GM04504 (cell line): ENCODE data around the gene FAM9C.
"Not testable (repeated sequence)": the region's sequence is repeated elsewhere in the genome, so short reads cannot be mapped to it uniquely, and the experiment has no call there.

Experiments used
- DNase-seq: peaks from one replicate; pipeline ENCODE4 v3.0.0-alpha.2; 2012; ENCODE audit warnings: low read depth

FAM9C gene

DNA sequence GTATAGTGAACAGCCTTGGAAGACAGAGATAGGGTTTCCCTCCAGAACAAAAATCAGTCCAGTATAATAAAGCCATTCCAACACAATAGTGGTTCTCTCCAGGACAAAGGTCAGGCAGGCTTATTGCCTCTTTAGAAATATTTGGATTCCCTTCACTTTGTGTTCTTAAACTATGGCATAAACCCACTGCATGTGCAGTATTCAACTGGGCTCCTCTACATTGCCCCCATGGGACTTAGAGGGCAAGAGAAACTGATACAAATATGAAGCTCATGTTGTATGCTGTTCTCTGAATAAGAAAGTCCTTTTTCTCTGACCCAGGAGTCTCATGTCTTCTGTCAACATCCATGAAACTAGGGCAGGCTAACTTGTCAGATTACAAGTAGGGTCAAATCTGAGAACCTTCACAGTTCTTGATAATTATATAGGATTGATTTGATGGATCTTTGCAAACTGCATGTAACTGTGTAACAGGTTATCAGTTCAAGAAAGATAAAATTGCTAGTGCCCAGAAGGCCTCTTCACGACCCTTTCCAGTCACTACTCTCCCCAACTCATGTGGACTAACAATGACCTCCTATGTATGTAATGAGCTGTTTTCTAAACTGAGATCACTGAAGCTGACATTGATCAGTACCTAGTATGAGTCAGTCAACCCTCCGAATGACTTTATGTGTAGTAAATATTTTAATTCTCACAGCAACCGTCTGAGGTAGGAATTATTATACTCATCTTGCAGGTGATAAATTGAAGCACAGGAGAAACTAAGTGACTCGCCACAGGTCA lies 31.9 kb upstream of the FAM9C start:
- DNase-seq = no peak

DNA sequence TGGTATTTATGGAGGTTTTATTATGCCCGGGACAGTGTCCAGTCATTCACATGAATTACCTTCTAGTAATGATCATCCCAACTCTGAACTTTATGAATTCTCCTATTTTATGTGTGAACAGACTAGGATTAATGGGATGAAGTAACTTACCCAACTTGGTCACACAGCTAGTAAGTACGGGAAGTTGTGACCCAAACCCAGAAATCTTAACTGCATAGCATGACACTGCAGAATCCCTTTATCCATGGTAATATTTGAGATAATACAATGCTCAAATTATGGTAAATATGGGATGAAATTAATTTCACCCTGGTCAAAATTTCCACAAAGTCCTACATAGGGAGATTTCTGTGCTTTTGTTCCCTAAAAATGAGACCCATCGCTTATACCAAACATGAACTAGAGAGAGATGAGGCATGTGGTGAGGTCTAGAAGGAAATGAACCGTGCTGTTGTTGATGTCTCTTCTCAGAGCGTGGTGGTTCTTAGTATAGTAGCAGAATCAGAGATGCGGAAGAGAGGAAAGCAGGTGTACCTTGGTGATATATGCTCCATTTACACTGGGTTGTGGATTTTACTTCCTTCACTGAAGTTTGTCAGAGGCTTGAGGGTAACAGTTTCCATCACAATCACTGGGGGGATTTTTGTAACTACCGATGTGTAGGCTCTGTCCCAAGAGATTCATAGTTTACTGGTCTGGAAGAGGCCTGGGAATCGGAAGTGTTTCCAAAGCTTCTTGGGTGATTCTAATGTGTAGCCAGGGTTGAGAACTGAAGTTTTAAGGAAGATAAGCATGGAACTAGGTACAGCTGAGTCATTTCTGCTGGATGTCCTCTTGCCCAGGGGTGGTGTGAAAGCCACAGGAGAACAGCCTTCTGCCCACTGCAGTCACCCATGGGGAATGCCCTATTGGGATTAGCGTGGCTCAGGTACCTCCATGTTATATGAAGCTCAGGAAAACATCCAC lies 30.2 kb upstream of the FAM9C start:
- no peak for DNase-seq

DNA sequence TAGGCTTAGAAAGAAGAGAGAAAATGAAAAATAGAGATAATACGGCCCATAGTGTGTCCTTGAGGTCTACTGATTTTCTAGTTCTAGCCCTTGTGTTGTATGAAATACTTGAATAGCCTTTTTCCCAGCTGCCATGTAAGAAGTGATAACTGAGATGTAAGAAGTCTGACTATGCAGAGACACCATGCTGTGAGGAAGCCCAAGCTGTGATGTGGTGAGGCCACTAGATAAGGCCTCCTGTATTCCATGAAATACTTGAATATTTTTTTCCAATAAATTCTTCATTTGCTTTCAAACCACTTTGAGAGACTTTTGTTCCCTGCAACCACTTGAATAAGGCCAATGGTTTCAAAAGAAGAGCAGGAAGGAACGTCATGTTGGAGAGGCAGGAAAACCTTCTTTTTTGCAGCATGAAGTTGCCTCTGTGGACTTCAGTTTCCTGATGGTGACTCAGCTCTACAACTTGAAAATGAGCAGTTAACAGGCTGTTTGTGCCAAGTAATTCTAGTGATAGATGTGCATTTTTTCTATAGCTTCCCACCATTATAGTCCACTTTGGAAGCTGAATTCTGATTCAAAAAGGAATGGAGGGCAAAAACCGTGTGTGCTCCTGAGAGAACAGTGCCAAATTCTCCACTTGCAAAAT lies 25.5 kb upstream of the FAM9C start:
- DNase-seq = no peak

DNA sequence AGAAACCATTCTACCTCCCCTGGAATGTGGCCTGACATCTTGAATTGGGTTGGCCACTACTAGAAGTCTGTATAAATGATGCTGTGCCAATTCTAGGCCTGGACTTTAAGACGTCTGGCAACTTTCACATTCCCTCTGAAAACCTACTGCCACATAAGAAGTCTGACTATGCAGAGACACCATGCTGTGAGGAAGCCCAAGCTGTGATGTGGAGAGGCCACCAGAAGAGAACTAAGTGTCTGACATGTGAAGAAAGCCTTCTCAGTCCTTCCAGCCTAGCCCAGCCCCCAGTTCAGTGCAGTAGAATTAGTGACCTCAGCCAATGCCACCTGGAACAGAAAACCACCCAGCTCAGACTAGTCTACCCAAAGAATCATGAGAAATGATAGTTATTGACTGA lies 24.2 kb upstream of the FAM9C start:
- DNase-seq = no peak

DNA sequence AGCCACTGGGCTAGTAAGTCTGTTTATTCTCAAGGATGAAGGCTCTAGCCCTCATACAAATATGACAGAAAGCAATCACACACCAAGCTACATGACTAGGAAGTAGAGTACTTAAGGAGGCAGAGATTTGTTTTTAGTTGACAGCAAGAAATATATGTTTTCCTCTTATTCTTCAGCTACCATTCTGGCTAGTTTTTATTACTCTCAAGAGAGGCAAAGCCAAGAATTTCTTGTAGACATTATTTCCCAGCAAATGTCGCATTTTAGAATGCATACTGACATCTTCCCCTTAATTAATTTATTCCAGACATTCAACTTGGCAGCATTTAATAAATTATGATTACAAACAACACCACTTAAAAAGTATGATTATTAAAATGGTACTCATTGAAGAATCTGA lies 23.4 kb upstream of the FAM9C start:
- no peak for DNase-seq

DNA sequence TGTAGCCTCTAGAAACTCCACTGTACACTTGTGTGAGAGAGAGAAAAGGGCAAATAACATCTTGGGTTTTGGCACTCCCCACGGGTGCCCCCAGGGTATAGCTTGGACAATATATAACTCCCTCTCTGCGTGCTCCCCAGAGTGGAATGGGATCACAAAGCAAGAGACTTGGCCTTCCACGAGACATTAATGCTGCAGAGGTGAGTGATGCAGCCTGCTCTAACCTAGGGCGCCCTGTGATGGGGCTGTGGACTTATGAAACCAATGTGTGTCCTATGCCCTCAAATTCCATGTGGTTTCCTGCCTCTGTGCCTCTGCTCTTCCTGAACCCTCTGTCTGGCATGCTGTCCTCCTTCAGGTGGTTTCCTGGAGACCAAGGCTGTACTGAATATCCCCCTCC lies 22.0 kb upstream of the FAM9C start:
- no peak for DNase-seq

DNA sequence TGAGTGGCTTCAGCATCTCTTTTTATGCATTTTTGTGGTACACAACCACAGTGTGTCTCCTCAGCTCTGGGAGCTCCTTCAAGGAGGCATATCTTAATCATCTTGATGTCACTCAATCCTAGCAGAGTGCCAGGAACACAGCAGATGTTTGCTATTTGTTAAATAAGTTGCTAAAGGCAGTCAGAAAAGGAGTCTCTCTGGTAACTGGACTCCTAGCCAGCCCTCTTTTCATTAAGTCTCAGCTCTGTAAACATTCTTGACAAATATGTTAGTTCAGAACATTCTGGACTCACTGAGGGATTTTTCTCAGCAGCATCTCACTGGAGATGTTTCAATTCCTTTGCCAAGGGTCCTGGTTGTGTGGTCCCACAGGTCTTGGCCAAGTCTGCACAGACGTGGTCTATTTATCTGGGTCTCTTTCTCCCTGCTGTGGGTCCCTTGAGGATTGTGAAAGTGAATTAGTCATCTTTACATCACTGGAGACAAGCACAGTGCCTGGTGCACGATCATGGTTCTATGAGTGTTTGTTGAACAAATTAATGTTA lies 20.3 kb upstream of the FAM9C start:
- peak; percentile 82 for DNase-seq

DNA sequence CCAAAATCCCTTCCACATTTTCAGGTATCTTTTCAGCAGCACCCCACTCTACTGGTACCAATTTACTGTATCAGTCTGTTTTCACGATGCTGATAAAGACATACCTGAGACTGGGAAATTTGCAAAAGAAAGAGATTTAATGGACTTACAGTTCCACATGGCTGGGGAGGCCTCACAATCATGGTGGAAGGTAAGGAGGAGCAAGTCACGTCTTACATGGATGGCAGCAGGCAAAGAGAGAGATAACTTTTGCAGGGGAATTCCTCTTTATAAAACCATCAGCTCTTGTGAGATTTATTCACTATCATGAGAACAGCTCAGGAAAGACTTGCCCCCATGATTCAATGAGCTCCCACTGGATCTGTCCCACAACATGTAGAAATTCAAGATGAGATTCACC lies 18.7 kb upstream of the FAM9C start:
- DNase-seq = not testable (repeated sequence)

DNA sequence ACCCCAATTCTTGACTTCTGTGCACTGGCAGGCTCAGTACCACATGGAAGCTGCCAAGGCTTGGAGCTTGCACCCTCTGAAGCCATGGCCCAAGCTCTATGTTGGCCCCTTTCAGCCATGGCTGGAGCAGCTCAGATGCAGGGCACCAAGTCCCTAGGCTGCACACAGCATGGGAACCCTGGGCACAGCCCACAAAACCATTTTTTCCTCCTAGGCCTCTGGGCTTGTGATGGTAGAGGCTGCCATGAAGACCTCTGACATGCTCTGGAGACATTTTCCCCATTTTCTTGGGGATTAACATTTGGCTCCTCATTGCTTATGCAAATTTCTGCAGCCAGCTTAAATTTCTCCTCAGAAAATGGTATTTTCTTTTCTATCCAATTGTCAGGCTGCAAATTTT lies 17.9 kb upstream of the FAM9C start:
- DNase-seq = not testable (repeated sequence)

DNA sequence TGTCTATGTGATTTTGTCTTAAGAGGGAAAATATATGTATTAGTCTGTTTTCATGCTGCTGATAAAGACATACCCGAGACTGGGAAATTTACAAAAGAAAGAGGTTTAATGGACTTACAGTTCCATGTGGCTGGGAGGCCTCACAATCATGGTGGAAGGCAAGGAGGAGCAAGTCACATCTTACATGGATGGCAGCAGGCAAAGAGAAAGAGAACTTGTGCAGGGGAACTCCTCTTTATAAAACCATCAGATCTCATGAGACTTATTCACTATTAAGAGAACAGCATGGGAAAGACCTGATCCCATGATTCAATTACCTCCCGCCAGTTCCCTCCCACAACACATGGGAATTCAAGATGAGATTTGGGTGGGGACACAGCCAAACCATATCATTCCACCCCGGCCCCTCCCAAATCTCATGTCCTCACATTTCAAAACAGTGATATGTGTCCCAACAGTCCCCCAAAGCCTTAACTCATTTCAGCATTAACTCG lies 16.8 kb upstream of the FAM9C start:
- not testable (repeated sequence) for DNase-seq

DNA sequence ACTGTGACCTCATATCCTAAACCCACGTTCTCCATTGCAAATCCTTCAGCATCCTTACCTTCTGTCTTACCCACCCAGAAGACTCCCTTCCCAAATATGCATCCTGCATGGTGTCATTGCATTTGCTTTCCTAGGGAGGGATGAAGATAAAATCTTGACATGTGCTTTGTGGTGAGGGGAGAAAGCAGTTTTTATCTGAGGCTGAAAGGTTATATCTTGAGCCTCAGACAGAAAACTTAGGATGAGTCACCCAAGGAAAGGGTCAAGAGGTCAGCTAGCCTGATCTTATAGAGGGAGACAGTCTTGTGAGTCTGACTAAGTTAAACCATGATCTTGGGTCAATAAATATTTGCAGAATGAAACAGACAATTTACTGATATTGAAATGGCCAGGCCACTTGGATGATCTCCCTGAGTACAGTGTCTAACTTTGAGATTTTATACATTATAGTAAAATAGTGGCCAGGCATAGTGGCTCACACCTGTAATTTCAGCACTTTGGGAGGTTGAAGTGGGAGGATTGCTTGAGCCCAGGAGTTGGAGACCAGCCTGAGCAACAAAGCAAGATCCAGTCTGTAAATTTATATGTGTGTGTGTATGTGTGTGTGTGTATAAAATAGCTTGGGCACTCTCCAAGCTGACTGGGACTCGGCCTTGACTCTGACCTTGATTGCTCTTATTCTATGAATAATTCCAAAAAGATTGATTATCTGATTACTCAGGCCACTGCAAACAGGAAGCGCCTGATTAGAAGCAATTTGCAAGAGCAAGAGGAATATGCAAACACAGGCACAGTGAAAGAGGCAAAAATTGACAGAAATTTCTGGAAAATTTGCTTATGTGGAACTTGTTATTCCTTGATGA lies 15.4 kb upstream of the FAM9C start:
- no peak for DNase-seq

DNA sequence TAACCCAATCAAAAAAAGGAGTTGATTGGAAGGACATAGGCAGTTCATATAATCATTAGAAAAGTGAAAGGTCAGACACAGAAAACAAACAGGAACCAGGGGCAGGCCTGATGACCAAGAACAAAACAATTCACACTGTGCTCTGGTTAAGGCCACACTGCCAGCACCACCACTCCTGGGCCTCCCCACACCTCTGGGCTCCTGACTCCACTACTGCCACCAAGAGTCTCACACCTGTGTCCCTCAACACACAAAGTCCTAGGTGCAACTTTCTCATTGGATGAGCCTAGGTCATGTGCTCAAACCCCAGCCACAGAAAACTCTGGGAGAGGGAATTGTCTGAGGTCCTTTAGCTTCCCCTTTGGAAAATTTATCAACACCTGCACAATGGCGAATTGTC lies 11.1 kb upstream of the FAM9C start:
- DNase-seq = no peak

DNA sequence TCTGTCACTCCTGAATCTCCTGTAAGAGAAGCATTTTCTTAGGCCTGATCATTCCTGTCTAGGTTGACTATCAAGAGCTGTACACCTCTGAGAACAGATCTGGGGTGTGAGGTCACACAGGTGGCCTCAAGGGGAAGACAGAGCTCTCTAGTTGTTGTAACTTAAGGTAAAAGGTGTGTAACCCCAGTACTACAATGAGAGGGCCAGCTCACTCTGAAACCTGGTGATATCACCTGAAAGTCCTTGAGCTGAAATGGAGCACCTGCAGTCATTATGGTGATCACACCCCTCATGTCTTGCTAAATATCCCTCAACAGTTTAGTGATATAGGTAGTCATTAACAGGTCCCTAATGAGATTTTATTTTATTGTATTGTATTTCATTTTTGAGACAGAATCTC lies 8.8 kb upstream of the FAM9C start:
- DNase-seq = no peak

DNA sequence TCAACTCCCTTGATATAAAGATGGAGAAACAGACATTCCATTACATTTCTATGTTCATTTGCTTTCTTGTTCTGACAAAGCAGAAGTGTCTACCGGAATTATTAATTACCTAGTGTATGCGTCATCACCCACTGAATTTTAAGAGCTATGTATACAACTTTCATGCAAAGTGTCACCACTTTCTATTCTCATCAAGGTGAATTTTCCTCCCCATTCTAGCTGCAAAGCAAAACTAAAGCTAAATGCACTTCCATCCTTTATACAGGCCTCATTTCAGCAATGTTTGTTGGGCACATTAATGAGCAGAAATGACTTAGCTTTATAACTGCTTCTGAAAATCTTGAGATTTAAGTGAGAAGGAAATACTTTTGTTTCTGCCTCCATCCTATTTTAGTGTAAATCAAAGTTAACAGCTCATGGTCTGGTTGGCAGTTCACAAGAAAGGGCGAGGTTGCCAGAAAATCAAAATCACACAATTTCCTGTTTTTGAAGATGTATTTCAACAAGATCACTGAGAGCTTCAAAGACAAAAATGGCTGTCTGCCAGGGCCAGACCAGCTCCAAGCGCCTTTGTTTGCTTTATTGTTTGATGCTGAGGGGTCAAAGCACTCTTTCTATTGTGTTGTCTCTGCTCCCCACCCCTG lies 7.2 kb upstream of the FAM9C start:
- DNase-seq = no peak

DNA sequence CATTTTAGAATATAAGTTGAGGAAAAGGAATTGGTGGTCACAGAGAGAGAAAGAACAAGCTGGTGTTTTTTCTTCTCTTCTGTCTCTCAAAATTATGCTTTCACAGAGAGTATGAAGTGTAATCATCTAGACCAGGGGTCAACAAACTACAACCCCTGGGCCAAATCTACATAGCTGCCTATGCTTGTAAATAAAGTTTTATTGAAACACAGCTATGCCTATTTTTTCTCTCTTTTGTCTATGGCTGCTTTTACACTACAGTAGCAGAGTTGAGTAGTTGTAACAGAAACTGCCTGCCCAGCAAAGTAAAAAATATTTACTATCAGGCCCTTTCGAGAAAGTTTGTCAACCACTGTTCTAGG lies 6.7 kb upstream of the FAM9C start:
- DNase-seq = no peak

DNA sequence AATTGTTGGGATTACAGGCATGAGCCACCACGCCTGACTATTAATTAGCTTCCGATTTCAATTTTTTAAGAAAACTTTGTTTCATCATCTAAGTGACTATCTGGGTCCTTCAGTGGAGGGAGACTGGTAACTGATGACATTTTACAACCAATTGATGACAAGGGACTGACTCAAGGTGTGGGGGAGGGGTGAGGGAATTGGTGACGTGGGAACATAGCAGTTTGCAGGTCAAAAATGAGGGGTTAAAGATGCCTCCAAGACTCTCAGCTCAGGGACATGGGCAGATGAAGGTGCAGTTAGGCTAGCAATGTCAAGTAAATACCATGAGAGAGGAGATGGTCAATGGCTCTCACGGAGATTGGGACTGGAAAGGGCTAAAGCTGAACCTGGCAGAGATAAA lies 5.7 kb upstream of the FAM9C start:
- DNase-seq = no peak

DNA sequence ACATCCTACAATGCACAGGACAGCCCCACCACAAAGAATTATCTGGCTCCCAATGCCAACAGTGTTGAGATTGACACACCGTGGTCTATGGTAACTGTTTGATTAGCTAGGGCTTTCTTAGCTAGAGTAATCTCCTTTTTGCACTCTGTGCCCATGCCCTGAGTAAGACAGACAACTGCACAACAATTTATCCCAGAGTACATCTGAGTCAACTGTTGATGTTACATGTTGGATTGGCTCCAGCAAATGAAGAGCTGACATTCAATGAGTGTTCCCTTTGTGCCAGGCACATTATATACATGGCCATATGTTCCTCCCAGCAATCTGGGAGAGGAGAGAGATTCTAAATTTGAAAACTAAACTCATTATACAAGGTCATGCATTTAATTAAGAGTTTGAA lies 3.9 kb upstream of the FAM9C start:
- no peak for DNase-seq

DNA sequence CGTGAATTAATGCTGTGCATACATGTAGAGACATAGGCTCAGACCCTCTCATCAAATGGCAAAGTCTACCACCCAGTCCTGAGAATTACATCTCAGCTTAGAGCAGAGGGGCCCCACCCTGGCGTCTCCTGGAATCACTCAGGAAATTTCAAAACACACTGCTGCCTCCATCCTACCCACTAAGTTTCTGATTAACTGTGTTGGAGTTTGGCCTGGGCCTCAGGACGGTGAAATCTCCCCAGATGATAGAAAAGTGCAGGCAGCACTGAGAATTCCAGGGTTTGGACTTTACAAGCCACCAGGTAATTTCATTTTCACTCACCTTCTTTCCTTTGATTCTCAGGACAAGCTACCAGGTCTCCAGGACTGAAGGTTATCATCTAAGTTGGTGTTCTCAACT lies 3.3 kb upstream of the FAM9C start:
- no peak for DNase-seq

DNA sequence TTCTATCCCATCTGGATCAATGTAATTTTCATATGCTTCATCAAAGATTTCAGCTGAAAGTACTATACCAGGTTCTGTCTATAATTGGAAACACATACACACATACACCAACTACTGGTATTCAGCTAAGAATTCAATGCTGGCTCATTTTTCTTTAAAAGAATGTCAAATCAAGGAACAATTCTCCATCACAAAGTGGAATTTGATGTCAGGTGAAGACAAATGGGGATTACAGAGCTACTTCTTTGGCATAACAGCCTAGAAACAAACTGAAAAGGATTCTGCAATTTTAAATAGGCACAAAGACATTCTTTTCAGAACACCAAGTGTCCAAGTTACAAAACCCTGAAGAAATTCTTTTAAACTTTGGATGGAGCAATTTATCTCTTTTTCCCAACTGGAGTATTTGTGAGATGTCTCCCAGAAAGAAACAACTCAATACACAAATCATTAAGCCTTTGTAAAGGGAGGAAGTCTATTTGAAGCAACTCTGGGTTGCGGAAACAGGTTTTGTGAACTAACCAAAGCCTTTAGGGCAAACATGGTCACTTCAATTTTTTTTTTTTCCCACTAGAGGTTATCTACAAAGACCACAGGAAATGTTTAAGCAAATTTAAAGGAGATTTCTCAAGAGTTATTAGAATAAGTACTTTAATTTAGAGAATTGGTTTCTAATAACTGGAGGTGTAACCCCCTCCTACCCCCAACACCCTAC lies 1.9 kb upstream of the FAM9C start:
- no peak for DNase-seq

DNA sequence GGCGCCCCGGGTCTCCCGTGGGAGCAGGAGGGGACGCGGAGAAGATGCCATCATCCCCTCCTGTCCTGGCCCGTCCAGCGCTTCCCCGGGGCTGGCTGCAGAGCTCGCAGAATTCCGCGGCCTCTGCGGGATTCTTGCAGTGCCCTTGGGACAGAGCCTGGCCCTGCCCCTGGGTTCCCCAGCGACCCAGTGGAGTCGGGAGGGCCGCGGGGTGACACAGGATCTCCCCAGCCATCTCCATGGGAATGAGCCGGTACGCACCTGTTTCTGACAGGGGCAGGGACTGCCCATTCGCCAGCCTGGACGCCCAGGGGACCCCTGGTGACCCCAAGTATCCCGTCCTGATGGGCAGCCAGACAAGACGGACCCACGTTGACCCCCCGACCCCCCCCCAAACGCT lies 482 bp downstream of the FAM9C start:
- DNase-seq = no peak
